ENCODE data around the gene PSD. TPM values are rescaled to one million over a fixed set of nuclear protein-coding genes. Genes with fewer than 3 reads are reported as not detected.

The PSD gene
- total RNA-seq, 1 experiment from 2014 or later: 0.75 TPM

- TF ChIP-seq CTCF (IDR thresholded peaks at IDR 0.05; ENCODE audit: unreplicated experiment): no peak
- Mint-ChIP-seq H3K9me3 (ENCODE audit: unreplicated experiment) (no peaks in the 10 kb centered on the region), H3K36me3 (ENCODE audit: insufficient read depth, unreplicated experiment) (peaks cover 25% of the 10 kb centered on the region), H3K27ac (ENCODE audit: low read depth, unreplicated experiment) (peak overlapping the region; percentile 99), H3K4me3 (ENCODE audit: unreplicated experiment) (peak overlapping the region; percentile 92), H3K4me1 (ENCODE audit: insufficient read depth, unreplicated experiment) (peaks cover 7% of the 10 kb centered on the region), H3K27me3 (ENCODE audit: insufficient read depth, unreplicated experiment) (no peaks in the 10 kb centered on the region)
- DNase-seq (ENCODE audit: unreplicated experiment): peak; percentile 96
- BruUV-seq (replicated peaks): no TSS peak
- intact Hi-C loops (cut with micrococcal nuclease): loop anchor here (1.0 to 2.0 kb wide), 3 partner anchors 27 to 189 kb away; partner anchors contain the start of gene FBXL15
- ChIA-PET POLR2A (interaction anchor here (0.5 to 5.4 kb wide), 25 partner anchors 8 to 391 kb away, joined by 3 to 96 read pairs (median 6); partner anchors contain the start of genes ACTR1A, ARL3, C10orf95 and CUEDC2), CTCF (interaction anchor here (0.6 to 10.5 kb wide), 25 partner anchors 9 to 1543 kb away, joined by 3 to 137 read pairs (median 5); partner anchors contain the start of genes ELOVL3 and FBXL15)
Observed at GRCh38 chr10:102394079-102394800, 24.3 kb downstream of the PSD start.

GRCh38 chr10:102393411-102394078 is 25.0 kb downstream of the PSD start:
- Mint-ChIP-seq H3K27ac (ENCODE audit: low read depth, unreplicated experiment) (peak overlapping the region; percentile 99), H3K36me3 (ENCODE audit: insufficient read depth, unreplicated experiment) (peaks cover 21% of the 10 kb centered on the region), H3K27me3 (ENCODE audit: insufficient read depth, unreplicated experiment) (no peaks in the 10 kb centered on the region), H3K4me3 (ENCODE audit: unreplicated experiment) (peak overlapping the region; percentile 92), H3K9me3 (ENCODE audit: unreplicated experiment) (no peaks in the 10 kb centered on the region), H3K4me1 (ENCODE audit: insufficient read depth, unreplicated experiment) (peaks cover 5% of the 10 kb centered on the region)
- ChIA-PET CTCF (interaction anchor here (0.6 to 10.5 kb wide), 32 partner anchors 9 to 1544 kb away, joined by 3 to 137 read pairs (median 4); partner anchors contain the start of genes ELOVL3 and FBXL15), POLR2A (interaction anchor here (0.7 to 5.4 kb wide), 15 partner anchors 8 to 240 kb away, joined by 3 to 96 read pairs (median 4); partner anchors contain the start of genes ACTR1A, C10orf95, CUEDC2 and FBXL15)
- TSS peak; percentile 78 for BruUV-seq (replicated peaks)
- DNase-seq (ENCODE audit: unreplicated experiment): no peak
- TF ChIP-seq CTCF (IDR thresholded peaks at IDR 0.05; ENCODE audit: unreplicated experiment): peak; percentile 85
- intact Hi-C loops (cut with micrococcal nuclease): loop anchor here (1.0 to 2.0 kb wide), 3 partner anchors 27 to 189 kb away; partner anchors contain the start of gene FBXL15

GRCh38 chr10:102392306-102392705 is 26.3 kb downstream of the PSD start:
- H3K9me3 Mint-ChIP-seq (ENCODE audit: unreplicated experiment): no peaks in the 10 kb centered on the region
- no peaks in the 10 kb centered on the region for H3K27me3 Mint-ChIP-seq (ENCODE audit: insufficient read depth, unreplicated experiment)
- BruUV-seq (replicated peaks): no TSS peak
- peaks cover 9% of the 10 kb centered on the region for H3K36me3 Mint-ChIP-seq (ENCODE audit: insufficient read depth, unreplicated experiment)
- no peak for TF ChIP-seq CTCF (IDR thresholded peaks at IDR 0.05; ENCODE audit: unreplicated experiment)
- intact Hi-C loops (cut with micrococcal nuclease): no loop called here
- no peak overlapping the region for H3K27ac Mint-ChIP-seq (ENCODE audit: low read depth, unreplicated experiment)
- peak overlapping the region; percentile 61 for H3K4me3 Mint-ChIP-seq (ENCODE audit: unreplicated experiment)
- ChIA-PET CTCF (interaction anchor here (0.6 to 10.5 kb wide), 7 partner anchors 8 to 219 kb away, joined by 3 to 137 read pairs (median 6); partner anchors contain the start of gene FBXL15), POLR2A (interaction anchor here (0.9 to 5.4 kb wide), 3 partner anchors 30 to 223 kb away, joined by 3 to 96 read pairs (median 34); partner anchors contain the start of genes C10orf95 and FBXL15)
- no peaks in the 10 kb centered on the region for H3K4me1 Mint-ChIP-seq (ENCODE audit: insufficient read depth, unreplicated experiment)
- no peak for DNase-seq (ENCODE audit: unreplicated experiment)

GRCh38 chr10:102389894-102390293 is 28.7 kb downstream of the PSD start:
- intact Hi-C loops (cut with micrococcal nuclease): no loop called here

More at GRCh38 chr10:102389894-102390293, 28.7 kb downstream of the PSD start:
- peaks cover 8% of the 10 kb centered on the region for H3K36me3 Mint-ChIP-seq (ENCODE audit: insufficient read depth, unreplicated experiment)
- H3K9me3 Mint-ChIP-seq (ENCODE audit: unreplicated experiment): no peaks in the 10 kb centered on the region
- no peak overlapping the region for H3K27ac Mint-ChIP-seq (ENCODE audit: low read depth, unreplicated experiment)
- no peaks in the 10 kb centered on the region for H3K4me1 Mint-ChIP-seq (ENCODE audit: insufficient read depth, unreplicated experiment)
- TF ChIP-seq CTCF (IDR thresholded peaks at IDR 0.05; ENCODE audit: unreplicated experiment): no peak
- no TSS peak for BruUV-seq (replicated peaks)
- no peak overlapping the region for H3K4me3 Mint-ChIP-seq (ENCODE audit: unreplicated experiment)
- ChIA-PET CTCF (interaction anchor here (0.6 to 1.8 kb wide), 5 partner anchors 10 to 220 kb away, joined by 3 to 7 read pairs (median 4); no protein-coding TSS in a partner anchor), POLR2A (interaction anchor here (1.4 kb wide), 1 partner anchor 60 kb away, joined by 4 read pairs; no protein-coding TSS in a partner anchor)
- DNase-seq (ENCODE audit: unreplicated experiment): no peak
- no peaks in the 10 kb centered on the region for H3K27me3 Mint-ChIP-seq (ENCODE audit: insufficient read depth, unreplicated experiment)

Data from MCF 10A (cell line).